HG03280 (cell line): Measurements from ENCODE around the gene GTF2F1.
"Not testable (repeated sequence)": the region's sequence is repeated elsewhere in the genome, so short reads cannot be mapped to it uniquely, and the experiment has no call there.

Experiments used
- ATAC-seq: cut with Tn5 transposase; IDR thresholded peaks from one replicate; pipeline ENCODE4 v1.9.1; 2021; ENCODE audit warnings: mild to moderate bottlenecking, moderate library complexity; ENCODE audit not compliant: unreplicated experiment

The GTF2F1 gene

GRCh38 chr19:6387372-6387771, 5.6 kb downstream of the GTF2F1 start:
- ATAC-seq: no peak

GRCh38 chr19:6384381-6384780, 8.6 kb downstream of the GTF2F1 start:
- no peak for ATAC-seq

GRCh38 chr19:6383188-6383587, 9.8 kb downstream of the GTF2F1 start:
- ATAC-seq: no peak

GRCh38 chr19:6381030-6381750, 11.8 kb downstream of the GTF2F1 start:
- no peak for ATAC-seq

- no peak for ATAC-seq
Measured at GRCh38 chr19:6379744-6380143, 13.2 kb downstream of the GTF2F1 start.

- ATAC-seq: no peak
Measured at GRCh38 chr19:6378486-6378885, 14.5 kb downstream of the GTF2F1 start.

GRCh38 chr19:6378041-6378440, 14.9 kb downstream of the GTF2F1 start:
- no peak for ATAC-seq

GRCh38 chr19:6376512-6377190, 16.3 kb downstream of the GTF2F1 start:
- no peak for ATAC-seq

- no peak for ATAC-seq
Measured at GRCh38 chr19:6375411-6376010, 17.5 kb downstream of the GTF2F1 start, which contains the start of gene PSPN. Gene PSPN (minus strand): TSS chr19:6375933. CDS start chr19:6375849, 84 bp downstream.

- ATAC-seq: no peak
Measured at GRCh38 chr19:6374711-6375410, 18.1 kb downstream of the GTF2F1 start.

GRCh38 chr19:6374161-6374709, 18.7 kb downstream of the GTF2F1 start:
- ATAC-seq: no peak

- no peak for ATAC-seq
Measured at GRCh38 chr19:6373813-6374108, 19.2 kb downstream of the GTF2F1 start.

GRCh38 chr19:6373096-6373812, 19.7 kb downstream of the GTF2F1 start:
- ATAC-seq: peak; percentile 59

GRCh38 chr19:6372594-6373095, 20.3 kb downstream of the GTF2F1 start, which contains the start of gene ALKBH7:
Gene ALKBH7 (plus strand): TSS chr19:6372794. CDS start chr19:6372821, 27 bp downstream.
- peak; percentile 76 for ATAC-seq

- no peak for ATAC-seq
Measured at GRCh38 chr19:6364353-6364752, 28.6 kb downstream of the GTF2F1 start.

- ATAC-seq: no peak
Measured at GRCh38 chr19:6362351-6362801, 30.6 kb downstream of the GTF2F1 start.

- ATAC-seq: no peak
Measured at GRCh38 chr19:6362027-6362350, 31.0 kb downstream of the GTF2F1 start.

GRCh38 chr19:6360857-6361216, 32.1 kb downstream of the GTF2F1 start:
- not testable (repeated sequence) for ATAC-seq

GRCh38 chr19:6360445-6360844, 32.5 kb downstream of the GTF2F1 start:
- ATAC-seq: not testable (repeated sequence)

GRCh38 chr19:6359568-6360341, 33.2 kb downstream of the GTF2F1 start:
- no peak for ATAC-seq
